Activated T-cell treated with anti-CD3 and anti-CD28 coated beads for 4 hours (primary cell): ENCODE data around the gene S100A7A.

ENCODE experiments used
- DNase-seq: peaks from one replicate; pipeline ENCODE4 v3.0.0-alpha.2; 2020

S100A7A gene

DNA sequence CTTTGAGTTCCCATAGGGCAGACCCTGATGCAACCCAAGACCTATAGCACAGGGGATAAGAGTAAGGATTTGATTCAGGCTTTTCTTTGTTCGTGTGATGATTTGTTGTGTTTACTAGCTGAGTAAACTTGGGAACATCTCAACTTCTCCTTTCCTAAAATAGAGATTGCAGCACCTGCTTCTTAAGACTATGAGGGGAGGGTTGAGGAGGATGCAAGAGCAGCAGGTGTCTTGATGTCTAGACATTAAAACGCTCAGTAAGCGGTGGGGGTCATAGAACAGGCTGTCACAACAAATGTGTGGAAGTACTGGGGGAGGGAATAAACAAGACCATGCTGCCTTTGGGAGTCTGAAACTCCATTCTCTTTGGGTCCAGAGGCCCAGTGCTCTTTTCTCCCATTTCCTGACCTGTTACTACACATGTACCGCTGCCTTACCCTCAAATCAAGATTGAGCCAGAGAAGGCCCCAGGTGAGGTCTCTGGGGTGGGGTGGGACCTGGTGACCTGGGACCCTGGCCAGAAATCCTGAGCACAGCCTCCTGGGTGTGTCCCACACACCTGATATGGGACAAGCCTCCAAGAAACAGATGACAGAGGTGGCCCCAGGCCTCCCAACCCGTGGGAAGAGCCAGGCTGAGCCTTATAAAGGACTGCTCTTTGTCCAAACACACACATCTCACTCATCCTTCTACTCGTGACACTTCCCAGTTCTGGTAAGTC is at the start of gene S100A7A:
S100A7A (plus strand) TSS at position 671 of the 721 bp plus-strand sequence. CDS start 1,563 bp downstream, outside the sequence.
- DNase-seq, result no peak

DNA sequence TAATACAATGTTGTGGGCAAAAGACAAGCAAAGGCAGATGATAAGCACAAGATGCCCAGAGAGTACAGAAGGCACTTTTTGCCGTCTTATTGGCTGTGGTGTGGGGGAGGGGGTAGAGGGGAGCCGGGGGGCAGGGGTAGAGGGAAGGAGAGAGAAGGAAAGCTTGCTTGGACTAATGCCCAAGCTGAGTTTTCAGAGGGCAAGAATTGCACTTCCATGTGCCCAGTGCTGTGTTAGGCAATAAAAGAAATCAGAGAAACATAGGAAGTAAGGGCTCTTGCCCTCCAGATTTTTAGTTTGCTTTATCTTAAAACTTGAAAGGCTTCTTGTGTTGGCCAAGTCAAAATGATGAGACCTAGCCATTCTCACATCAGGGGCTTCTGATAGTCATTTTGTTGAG is 49.2 kb upstream of the S100A7A start:
- no peak for DNase-seq

DNA sequence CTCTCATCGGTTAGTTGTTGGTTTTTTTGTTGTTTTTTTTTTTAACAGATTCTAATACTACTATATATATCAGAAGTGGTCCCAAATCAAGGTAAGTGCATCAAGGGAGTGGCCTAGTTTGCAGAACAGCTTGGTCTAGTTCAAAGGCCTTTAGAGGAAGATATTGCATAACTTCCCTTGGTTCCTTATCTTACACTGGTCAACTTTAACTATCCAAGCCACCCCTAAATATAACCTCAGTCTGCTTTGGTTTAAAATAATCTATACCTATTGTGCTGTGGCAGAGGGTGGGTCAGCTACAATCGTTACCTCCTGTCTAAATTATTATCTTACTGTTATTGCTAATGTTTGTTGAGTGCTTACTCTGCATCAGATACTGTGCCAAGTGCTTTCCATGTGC is 47.8 kb upstream of the S100A7A start:
- DNase-seq, result no peak

DNA sequence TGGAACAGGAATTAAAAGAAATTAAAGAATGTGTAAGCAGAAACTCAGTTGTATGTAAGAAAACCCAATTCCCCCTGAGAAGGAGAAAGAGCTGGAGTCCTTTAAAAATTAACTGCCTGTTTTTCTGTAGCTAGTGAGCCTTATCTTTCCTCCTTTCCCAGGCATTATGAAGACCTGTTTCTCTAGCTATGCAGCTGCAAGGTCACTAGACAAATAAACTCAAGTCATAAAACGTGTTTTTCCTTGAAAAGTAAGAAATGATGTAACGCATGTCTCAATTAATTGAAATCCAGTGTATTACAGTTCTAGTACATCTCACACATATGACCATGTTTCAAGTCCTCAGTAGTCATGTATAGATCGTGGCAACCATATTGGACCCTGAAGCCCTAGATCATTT is 46.2 kb upstream of the S100A7A start:
- no peak for DNase-seq

DNA sequence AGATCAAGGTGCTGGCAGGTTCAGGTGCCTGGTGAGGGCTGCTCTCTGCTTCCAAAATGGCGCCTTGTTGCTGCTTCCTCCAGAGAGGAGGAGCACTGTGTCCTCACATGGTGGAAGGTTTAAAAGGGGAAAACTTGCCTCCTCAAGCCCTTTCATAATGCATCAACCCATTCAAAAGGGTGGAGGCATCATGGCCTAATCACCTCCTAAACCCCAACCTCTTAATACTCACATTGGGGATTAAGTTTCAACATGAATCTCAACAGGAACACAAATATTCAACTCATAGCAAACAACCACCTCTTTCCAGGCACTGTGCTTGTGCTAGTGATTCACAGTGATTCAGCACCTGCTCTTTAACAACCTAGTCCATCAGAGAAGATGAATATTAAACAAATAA is 45.1 kb upstream of the S100A7A start:
- no peak for DNase-seq

DNA sequence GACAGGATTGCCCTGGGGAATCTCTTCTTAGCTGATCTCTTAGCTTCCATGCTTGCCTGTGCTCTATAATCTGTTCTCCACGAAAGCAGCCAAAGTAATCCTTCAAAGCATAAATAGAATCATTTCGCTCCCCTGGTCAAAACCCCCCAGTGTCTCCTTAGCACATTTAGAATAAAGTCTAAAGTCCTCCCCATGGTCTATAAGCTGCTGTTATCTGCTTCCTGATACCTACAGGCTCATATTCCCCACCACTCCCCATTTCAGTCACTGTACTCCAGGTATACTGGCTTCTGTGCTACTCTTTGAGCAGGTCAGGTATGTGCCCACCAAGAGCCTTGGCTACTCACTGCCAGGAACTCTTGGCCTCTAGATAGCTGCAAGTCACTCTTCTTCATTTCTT is 43.7 kb upstream of the S100A7A start:
- DNase-seq, result no peak

DNA sequence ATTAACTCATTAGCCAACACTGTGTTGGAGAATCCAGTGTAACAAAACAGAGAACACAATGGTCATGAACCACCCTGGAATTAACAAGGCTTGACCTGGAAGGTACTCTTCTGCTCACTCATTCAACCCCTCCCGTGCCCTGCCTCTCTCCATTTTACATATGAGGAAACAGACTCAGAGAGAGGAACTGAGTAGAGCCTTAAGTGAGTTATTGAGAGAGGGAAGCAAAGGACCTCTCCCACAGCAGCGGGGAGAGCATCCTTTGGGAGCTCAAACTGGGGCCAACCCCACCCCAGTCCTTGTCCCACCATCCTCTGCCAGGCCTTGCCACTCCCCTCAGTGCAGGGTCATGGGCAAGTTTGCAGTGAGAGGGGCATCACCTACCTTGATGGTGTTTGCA is 42.2 kb upstream of the S100A7A start:
- no peak for DNase-seq

DNA sequence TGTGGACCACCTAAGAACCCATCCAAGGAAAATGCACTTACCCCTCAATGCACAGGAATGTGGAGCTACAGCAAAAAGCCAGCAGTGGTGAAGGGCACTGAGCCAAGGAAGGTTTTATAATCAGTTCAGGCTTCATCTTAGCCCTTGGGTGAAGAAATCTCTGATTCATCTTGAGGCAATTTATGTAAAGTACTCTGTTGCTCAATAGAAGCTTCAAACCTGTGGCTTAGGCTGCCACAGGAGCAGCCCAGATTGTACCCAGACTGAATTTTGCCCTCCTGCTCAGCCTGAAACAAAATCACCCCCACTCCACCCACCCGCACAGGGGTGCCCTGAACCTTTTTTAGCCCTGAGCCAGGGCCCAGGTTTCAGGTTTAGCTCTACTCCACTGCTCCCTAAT is 40.8 kb upstream of the S100A7A start, which contains the start of gene S100A12:
S100A12 (minus strand) TSS at position 111 of the 400 bp plus-strand sequence. CDS start 1,029 bp downstream, outside the sequence.
- DNase-seq, result no peak

DNA sequence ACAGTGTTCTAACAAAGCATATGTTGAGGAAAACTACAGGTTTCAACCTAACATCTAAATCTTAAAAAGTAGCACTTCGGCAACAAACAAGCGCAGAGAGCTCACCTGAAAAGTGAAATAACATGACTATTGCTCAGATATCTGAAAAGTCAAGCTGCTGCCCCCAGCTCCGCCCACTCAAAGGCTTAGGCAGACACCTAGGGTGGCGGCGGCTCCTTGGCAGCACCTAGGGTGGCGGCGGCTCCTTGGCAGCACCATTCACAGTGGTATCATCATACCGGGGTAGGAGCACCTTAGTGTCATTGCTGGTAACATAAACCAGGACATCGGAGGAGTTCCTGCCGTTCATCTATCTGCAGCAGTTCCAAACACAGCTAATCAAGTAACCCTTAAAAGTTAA is 36.7 kb upstream of the S100A7A start:
- no peak for DNase-seq

DNA sequence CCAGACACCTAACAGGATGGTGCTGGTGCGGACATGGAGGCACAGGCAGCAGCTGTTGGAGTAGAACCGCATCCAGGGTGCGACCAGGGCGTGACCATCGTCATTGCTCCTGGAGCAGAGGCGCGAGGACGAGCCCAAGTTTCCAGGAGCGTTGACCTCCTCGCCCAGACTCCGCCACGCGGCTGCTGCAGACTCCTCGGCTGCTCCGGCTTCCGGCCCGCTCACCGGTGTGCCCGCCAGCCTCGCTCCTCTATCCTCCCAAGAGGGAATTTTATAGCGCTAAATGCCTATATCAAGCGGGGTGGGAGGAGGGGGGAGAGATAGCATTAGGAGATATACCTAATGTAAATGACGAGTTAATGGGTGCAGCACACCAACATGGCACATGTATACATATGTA is 35.6 kb upstream of the S100A7A start:
- DNase-seq, result no peak

DNA sequence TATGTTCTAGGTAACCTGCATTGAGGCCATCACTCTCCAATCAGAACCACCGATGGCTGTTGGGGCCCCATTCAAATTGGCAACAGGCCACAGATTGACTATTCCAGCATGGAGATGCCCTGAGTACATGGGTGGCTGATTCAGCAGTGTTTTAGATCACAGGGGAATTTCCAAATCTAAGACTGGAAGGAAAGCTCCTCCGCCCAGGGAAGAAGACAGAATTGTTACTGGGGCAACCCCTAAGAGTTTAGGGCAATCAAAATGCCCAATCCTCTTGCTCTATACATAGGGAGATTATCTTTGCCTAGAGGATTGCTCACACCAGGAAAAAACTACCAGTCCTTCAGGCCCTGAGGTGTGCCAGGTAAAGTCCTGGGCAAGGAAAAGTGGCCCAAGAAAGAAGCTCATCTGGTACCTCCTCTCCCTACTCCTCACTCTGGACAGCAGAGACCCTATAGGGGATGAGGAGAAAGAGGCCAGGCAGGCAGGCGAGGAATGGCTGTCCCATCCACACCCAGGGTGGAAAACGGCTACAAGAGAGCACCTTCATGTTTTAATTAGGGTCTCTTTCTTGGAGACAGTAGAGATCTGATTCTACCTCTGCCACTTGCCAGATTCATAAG is 31.3 kb upstream of the S100A7A start:
- DNase-seq, result no peak

DNA sequence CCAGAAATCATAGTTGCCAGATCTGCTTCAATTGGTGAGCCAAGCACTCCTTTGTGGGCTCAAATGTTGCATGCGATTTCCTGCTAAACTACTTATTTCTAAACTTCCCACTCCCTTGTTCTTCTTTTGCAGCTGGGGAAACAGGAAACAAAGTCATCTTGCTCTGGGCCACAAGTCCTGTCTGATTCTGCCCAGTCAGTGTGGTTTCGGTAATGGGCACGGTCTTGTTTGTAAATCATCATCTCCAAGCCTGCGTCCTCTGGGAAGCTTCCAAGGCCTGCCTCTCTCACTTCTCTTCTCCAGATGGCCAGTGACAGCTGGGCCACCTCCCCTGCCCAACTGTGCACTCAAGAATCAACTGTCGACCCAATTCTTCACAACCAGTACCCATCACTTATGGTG is 29.8 kb upstream of the S100A7A start:
- DNase-seq, result no peak

DNA sequence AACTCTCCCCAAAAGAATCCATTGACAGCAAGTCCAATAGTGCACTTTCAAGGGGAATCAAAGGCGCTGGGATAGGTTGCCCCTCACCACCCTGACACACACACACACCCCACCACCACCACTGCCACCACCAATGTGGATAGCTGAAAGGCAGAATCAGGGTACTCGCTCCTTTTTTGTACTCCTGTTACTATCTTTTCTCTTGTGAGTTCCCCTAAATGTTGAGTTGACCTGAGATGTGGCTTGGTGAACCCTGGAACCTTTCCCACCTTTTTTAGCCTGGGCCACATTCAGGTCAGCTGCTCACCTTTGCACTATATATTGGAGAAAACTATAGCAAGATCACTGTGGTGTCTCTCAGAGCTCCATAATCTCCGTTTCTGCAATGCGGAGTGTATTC is 29.3 kb upstream of the S100A7A start:
- DNase-seq, result no peak

DNA sequence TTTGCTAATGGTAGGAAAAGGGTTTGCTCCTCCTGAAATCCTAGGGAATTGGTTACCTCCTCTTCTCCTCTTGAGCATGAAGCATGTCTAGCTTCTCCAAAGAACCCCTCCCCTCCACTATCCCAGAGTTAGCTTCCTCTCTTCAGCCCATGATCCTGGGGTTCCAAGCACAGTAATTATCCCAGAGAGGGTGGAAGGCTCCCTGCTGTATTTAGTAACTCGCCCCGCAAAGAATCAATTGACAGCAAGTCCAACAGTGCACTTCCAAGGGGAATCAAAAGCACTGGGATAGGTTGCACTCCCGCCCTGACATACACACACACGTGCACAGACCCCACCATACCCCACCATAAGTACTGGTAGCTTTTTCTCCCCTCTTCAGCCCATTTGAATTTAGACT is 28.5 kb upstream of the S100A7A start:
- DNase-seq, result no peak

DNA sequence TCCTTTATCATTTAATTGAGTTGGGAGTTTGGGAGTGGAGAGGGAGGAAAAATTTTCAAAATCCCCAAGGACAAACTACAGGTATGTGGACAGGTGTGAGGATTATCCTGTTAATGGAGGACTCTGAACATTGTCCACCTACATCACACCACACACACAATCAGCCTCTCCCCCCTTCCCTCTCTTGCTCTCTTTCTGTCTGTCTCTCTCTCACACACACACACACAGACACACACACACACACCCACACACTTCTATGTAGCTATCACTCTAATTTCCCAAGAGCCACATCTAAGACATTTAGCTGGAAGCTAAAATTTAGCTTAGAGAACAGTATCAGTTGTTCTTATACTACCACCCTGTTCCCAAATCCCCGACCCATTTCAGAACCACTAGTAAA is 26.9 kb upstream of the S100A7A start:
- no peak for DNase-seq

DNA sequence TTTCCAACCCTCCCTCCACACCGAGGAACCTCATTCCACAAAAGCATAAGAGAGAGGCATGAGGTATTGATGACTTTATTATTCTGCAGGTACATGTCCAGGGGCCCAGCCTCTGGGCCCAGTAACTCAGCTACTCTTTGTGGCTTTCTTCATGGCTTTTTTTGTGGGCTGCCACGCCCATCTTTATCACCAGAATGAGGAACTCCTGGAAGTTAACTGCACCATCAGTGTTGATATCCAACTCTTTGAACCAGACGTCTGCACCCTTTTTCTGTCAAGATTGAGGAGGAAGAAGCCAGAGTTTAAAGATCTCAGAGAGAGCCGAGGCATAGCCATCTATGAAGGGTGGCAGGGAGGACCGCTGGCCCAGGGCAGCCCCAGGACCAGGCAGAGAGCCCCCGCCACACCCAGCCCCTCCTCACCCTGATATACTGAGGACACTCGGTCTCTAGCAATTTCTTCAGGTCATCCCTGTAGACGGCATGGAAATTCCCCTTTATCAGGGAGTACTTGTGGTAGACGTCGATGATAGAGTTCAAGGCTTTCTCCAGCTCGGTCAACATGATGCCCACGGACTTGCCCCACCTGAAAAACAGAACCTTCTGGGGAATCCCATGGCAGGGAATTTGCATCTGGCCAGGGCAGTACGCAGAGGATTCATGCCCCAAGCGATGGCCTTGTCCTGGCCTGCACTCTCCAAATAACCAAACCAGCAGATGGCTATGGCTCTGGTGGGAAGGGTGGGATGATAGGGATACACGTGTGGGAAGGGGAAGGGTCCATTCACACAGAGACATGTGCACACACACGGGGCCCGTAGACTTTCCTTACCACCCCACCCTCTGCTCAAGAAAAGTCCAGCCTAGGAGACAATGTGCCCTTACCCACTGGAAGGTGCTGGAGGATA is 26.1 kb upstream of the S100A7A start:
- DNase-seq, result no peak

DNA sequence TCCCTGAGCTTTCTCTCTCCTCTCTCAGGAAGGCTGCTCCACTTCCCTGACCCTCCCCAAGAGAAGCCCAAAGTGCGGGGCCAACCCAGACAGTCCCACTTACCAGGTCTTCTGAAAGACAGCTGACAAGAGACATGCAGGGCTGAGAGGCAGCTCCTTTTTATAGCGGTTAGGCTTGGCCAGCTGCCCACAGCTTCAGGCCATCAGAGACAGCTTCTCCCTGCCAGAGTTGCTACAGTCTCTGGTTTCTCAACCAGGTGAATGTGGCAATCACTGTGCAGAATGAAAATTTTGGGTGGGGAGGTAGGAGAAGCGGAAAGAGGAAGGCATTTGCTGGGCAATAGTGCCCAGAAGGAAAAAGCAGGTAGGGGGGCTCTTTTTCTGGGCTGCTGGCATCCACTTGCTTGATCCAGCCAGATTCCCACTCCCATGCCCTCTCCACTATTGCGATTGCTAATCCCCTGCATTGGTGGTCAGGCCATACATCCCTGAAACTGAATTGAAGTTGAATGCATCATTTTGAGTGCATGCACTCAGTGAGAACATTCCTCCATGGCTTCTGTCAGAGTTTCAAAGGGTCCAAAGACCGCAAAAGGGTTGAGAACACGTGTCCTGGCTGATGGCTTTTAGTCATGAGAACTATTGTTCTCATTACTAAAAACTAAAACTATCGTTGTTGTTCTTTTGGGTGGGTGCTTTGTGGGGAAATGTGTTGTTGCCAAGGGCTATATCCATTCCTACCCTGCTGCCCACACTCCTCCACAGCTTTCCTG is 25.2 kb upstream of the S100A7A start, which contains the start of gene S100A8:
S100A8 (minus strand) TSS at position 136 of the 773 bp plus-strand sequence. CDS start 538 bp downstream, outside the sequence.
- DNase-seq, result no peak

DNA sequence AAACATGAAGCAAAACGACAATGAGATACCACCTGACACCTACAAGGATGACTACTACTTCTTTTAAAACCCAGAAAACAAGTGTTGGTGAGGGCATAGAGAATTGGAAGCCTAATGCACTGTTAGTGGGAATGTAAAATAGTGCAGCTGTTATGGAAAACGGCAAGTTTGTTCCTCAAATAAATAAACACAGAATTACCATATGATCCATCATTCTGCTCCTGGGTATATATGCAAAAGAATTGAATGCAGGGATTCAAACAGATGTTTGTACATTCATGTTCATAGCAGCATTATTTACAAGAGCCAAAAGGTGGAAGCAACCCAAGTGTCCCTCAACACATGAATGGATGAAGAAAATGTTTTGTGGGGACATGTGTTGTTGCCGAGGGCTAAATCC is 24.1 kb upstream of the S100A7A start:
- no peak for DNase-seq

DNA sequence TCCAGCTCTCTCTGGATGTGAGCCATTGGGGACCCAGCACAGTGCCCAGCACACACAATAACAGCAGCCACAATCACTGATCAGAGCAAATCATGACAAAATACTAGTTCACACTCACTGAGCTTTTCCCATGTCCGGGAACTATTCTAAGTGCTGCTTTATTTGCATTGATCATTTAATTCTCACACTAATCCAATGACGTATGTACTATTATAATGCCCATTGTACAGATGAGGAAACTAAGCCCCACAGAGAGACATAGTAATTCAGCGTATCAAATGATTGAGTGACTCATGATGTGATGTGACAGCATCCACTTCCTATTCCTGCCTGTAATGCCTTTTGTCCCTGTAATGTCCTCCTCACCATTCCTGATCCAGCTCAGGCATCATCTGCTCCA is 23.5 kb upstream of the S100A7A start:
- no peak for DNase-seq

DNA sequence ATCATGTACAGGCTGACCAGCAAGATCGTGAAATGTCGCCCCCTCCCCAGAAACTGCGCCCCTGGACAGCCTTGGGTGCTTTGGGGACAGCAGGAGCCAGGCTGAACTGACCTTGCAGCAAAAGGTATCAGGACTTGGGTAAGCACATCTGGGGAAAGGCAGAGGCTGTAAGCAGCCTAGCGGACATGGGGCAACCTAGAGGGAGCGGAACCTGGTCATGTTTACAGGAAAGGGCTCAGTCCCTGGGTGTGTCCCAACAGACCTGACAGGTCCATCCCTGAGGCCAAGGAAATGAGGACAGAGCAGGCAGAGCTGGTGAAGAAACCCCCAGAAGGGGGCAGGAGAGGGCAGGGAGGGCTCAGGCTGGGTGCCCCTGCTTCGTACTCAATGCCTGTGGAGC is 22.4 kb upstream of the S100A7A start:
- DNase-seq, result no peak

DNA sequence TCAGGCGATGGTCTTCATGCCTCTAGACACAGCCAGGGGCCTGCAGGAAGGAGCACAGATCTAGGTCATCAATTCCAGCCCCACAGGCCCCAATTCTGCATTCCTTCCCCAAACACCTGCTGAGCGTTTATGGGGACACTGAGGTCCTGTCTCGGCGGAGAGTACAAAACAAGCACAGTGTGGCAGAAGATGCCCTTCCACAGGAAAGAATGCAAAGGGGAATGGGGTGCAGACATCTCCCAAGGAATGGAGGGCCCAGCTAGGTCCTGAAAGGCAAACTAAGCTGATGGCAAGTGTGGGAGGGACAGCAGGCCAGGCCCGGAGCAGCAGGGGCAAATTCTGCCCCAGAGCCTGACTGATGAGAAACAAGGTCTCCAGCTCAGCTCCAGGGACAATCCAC is 21.9 kb upstream of the S100A7A start:
- no peak for DNase-seq

DNA sequence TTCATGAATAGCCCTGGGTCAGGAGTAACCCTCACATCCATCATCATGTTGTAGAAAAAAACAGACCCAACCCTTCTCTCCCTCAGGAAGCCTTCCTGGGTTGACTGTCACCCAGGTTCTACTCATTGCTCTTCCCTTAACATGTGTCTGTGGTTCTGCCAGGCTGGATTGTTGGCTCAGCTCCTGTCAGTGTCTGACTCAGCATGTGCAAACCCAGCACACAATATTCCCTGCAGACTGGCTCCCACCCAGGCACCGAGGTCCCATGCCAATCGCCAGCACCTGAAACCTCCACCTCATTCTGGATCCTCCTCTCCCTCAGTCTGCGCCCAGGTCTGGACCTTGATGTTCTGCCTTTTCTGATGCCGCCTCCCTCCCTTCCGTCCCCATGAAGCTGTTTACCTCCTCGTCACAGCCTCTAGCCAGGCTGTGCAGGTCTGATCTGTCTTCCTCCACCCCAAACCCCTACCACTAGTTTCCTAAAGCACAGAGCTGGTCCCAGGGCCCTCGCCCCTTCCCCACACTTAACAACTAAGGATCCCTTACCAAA is 21.1 kb upstream of the S100A7A start:
- DNase-seq, result no peak
